NCI-H1048 (cell line): ENCODE results near the gene POPDC3.
A peak's percentile ranks its signal among the peaks of the same experiment; 100 is the strongest.

Experiments used
- DNase-seq: peaks from one replicate; lab custom pipeline; 2025; lab: John Stamatoyannopoulos, UW

The POPDC3 gene

DNA sequence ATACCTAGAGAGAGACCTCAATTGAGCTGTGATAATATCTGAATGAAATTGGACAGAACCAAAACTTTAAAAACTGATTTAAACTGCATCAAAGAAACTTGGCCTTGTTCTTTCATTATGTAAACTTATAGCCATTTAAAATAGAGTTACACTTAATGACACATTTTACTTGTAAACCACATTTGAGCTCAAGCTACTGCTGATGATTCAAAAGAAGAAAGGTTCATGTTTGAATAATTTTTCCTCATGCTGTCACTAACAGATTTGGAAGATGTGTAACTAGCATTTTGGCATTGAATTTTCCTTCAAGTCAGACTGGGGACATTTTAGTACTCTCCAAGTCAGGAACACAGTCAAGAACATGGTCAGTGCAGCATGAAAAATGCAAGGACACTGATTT, 26.9 kb downstream of the POPDC3 start:
- no peak for DNase-seq

DNA sequence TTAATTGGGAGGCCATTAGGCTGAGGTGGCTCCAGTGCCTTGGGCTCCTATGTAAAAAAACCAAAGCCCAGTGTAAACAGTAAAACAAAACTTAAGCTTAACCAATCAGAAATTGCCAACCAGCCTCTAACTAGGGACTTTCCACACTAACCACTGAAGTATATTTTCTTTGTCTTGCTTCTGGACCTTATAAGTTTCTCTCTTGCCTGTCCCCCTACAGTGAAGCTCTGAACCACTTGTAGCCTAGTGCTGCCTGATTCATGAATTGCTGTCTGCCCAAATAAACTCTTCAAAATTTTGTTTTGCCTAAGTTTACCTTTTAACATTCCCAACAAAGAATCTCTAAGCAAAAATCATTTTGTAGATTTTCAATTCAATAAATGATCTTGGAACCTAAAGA, 28.2 kb downstream of the POPDC3 start:
- DNase-seq, result no peak

DNA sequence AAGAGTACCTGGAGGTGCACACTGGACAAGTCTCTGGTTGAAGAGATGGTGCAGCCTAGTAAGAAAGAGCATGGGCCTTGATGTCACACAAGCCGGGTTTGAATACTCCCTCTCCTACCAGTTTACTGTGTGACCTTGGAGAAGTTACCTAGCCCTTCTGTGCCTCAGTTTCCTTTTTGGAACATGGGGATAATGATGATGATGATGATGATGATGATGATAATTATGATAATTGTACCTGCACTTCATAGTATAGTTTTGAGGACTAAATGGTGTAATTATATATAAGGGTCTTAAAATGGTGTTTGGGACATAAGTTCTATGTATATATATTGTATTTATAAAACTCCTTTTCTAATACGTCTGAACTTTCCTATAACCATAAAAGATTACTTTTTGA, 41.7 kb downstream of the POPDC3 start:
- DNase-seq, result no peak

DNA sequence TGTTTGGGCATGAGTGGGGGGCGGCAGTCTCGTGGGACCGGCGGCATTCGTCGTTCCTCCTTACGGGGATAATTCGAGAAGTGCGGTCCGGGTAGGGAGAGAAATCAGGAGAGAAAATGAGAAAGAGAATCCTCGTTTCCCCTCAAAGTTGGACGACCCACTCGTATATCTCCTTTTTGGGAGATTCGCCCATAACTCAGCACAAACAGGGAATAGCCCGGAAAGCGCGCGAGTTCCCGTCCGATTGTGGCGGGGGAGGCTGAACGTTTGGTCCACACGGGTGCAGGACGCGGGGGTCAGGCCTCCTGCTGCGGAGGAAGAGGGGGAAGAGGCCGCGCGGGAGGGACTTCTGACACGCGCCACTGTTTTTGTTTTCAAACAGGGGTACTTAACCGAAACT, 42.4 kb downstream of the POPDC3 start:
- DNase-seq, result no peak

DNA sequence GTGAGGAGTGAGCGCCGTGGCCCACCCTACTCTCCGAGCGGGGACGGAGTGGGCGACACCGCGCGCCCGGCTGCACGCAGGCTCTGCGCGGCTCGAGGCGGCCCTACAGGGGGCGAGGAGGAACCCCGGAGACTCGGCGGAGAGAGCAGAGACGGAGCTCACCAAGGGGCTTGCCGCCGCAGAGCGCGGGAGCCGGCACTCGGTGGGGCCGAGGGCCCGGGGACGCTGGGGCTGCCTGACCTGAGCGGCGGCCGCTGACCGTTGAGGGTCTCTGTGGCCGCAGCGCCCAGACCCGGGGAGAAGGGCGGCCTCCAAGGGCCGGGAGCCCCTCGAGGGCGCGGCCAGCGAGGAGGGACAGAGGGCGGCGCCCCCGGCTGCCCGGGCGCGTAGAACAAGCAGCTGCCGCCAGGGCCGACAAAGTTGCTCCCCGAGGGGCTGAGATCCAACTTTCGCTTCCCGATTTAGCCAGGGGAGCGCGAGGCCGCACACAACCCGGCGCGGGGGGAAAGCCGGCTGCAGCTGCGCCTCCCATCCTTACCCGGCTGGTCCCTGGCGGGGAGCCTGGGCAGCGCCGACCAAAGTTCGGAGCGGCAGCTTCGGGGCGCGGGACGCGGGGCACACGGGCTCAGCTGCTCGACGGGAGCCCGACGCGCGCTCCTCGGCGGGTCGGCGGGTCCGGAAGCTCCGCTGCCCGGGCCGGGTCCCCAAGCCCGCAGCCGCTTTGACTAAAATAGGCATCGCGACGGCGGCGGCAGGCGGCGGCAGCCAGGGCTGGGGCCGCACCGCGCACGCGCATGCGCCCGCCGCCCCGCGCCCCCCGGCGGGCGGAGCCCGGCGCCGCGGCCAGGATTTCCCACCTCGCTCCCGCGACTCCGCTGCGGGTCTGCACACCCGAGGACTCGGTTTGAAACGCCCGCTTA, 43.1 kb downstream of the POPDC3 start:
- peak; percentile 6 for DNase-seq

DNA sequence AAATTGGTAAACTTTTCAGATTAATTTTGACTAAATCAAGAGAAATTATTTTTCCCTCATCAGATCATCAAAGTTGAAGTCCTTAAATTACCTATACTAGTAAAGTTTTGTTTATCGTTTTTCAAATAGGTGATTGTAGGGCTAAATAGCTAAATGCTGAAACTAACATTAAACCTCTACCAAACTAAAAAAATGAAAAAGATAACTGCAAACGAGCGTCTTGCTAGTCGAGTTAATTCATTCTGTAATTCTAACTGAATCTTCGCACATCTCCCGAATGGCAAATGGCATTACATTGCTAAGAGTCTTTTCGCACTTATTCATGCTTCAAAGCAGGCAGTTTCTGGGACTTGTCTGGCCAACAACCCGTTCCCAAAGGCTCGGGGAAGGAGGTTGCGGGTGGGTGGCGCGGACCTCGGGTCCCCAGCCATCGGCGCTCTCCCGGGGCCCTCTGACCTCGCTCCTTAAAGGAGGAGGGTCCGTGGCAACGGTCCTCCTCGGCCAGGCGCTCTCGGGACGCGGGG, 43.8 kb downstream of the POPDC3 start:
- no peak for DNase-seq

DNA sequence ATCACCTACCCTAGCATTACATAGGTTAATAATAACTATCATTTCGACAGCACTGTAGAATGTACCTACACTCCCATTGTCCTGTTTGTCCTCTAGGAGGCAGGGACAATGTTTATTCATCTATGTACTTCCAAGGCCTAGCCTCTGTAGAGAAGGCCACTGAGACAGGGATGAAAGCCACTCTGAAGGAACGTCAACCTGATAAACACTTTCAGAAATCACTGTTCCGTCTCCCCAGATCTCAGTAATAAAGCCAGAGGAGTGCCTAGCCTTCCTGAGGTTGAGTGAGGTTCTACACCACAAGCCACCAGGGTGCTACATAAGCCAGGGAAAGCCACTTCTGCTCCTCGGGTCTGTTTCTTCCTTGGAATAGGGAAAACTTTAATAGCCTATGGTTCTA, 44.8 kb downstream of the POPDC3 start:
- no peak for DNase-seq

DNA sequence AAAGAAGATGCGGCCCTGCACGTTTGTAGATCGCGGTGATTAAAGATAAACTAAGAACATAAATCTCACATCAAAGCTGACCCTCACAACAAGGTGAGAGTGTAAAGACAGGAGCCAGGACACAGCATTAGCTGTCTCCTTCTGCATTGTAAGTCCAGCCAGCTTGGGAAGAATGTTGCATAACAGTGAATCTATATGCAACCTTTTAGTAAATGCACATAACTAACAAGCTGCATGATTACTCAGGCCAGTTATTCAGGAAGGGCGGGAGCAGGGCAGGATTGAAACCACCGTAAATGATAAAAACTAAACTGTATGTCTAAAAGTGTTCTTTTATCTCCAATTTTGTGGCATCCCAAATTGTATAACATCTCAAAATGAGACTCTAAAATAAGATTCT, 57.1 kb downstream of the POPDC3 start:
- DNase-seq, result no peak

DNA sequence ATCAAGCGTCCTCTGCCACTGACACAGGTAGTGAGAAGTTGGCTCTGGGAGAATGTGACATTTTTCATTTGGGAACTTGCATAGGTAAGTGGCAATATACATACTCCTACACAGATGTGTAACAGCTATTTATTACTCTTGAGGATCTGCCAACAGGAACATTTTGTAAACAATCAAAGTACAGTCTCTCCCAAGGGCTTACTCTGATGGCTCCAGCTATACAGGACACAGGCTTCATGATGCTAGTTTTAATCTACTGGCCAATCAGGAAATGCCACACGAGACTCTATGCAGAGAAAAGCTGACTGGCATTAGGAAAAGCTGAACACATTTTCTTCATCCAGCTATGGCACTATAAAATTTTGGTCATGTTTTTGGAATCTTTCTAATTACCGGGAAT, 57.8 kb downstream of the POPDC3 start:
- DNase-seq, result no peak

DNA sequence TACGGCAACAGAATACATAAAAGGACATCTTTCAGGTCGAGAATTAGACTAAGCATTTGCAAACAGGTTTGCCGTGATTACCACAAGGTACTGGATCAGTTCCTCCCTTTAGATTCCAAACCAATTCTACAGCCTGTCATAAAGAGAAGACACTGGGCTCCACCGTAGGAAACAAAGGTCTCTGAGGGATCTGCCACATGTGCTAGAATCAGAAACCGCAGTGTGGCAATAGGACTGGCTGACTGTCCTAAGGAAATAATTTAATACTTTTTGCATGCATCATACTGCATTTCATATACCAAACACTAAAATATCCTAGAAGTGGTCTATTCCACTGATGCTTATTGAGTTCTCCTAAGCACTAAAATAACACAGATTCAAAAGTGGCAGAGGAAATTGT, 59.2 kb downstream of the POPDC3 start:
- no peak for DNase-seq

DNA sequence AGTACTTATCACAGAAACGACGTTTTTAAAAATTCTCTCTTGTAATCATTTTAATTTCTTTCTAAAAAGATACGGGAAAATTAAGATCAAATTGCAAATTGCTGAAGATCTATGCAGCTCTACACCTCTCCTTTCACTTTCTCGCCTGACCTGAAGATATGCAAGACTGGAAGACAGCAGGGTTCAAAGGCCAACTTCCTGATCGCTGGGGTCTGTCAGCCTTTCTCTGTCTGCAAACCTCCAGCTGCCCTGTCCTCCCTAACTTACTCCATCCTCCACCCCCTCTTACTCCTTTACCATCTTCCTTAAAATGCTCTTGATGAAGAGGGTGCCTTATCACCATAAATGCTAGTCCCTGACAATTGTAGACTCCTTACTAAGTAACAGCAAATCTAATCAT, 63.7 kb downstream of the POPDC3 start:
- no peak for DNase-seq

DNA sequence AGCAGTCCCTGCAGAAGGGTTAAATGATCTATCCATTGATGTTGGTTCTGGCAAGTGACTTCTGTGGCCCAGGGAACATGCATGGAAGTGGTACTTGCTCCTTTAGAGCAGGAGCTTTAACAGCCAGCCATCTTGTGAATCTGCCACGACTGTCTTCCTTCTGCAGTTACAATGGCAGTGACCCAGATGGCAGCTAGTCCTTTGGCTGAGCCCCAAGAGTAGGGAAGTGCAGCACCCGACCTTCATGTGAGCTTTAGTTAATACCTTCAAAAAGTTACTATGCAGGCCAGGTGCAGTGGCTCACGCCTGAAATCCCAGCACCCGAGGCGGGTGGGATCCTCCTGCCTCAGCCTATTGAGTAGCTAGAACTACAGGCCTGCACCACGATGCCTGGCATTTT, 66.4 kb downstream of the POPDC3 start:
- DNase-seq, result no peak

DNA sequence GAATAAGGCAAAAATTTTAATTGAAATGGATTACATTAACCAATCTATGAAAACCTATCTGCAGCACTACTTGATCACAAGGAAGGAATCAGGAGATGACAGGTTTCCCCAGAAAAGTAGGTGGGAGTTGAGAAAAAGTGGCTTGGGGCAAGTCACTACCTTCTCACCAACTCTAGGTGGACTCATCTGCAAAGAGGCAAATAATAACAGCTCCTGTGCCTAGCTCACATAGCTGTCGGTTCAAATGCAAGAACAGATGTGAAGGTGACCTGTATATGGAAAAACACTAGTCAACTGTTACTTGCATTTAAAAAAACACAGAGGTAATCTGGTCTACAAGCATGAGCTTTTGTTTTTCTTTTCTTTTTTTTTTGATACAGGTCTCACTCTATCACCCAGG, 67.2 kb downstream of the POPDC3 start:
- no peak for DNase-seq

DNA sequence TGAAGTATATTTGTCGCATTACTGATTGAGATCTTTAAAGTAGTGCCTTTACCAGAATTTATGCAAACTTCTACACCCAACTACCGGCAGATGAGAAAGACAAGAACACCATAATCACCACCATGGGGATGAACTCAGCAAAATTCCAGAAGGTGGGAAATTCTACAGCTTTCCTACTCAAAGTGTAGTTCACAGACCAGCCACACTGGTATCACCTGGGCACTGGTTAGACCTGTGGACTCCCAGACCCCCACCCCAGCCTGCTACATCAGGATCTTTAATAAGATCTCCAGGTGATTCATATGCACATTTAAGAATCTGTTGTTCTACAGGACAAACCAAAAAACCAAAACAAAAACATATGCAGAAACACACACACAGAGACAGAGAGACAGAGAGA, 67.9 kb downstream of the POPDC3 start:
- no peak for DNase-seq

DNA sequence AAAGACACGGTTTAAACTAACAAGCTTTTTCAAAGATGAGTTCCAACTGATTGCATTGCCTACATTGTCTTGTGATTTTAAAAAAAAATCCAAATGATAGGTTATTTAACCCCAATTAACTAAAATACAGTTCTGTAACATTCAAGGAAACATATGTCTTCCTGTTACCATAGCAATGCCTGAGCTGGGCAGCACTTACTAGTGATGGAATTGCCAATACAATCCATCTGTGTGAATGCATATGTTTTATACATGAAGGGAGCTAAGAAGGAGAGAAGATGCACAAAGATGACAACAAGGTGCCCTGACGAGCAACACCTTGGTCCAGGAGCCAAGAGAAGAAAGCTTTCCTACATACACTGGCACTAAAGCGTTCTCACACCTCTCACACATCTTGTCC, 68.7 kb downstream of the POPDC3 start:
- no peak for DNase-seq

DNA sequence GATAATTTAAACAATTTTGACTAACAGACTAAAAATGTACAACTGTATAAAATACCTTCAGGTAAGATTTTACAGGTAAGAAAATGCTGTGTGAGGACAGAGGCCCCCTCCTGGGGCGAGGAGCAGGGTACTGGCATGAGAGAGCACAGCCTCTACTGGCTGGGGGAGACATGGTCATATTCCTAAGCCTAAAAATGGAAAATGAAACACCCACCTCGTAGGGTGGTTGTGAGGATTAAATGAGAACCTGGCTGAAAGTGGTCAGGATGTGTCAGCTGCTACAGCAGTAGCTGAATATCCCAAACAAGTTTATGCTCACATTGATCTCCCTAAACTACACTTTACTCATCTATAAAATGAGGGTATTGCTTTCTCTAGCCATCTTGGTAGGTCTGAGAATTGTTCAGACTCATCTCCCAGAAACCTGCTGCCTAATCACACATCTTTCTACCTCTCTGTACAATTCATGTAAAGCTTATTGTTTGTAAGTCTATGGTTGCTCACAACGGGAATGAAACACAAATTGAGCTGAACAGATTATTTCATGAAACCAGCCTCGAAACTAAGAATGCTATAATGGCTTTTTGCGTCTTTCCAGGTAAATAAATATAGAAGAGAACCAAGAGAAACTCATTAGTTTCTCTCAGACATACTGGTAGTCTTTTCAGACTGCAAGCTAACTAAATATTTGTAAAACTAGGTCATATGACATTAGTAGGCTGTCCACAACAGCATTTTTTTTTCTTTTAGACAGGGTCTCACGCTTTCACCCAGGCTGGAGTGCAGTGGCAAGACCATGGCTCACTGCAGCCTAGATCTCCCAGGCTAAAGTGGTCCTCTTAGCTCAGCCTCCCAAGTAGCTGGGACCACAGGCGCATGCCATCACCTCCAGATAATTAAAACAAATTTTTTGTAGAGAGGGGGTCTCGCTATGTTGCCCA, 69.6 kb downstream of the POPDC3 start:
- no peak for DNase-seq

DNA sequence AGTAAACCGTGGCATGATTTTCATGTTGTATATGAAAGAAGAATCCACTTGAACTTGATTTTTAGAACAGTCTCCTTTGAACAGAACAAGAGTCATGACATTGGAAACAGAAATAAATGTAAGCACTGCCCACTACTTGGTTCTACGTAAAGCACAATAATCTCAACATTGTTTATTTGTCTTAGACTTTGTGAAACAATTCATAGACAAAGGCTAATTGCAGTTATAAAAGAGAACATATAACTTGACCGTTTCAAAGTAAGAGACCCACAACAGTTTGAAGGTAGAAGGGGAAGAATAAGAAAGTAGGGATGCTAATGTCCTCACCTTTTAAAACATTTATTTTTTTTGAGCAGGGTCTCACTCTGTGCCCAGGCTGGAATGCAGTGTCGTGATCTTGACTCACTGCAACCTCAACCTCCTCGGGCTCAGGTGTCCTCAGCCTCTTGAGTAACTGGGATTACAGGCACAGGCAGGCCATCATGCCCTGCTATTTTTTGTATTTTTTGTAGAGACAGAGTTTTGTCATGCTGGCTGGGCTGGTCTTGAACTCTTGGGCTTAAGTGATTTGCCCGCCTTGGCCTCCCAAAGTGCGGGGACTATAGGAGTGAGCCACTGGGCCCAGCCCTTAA, 71.1 kb downstream of the POPDC3 start:
- no peak for DNase-seq
